Measurements from ENCODE around the gene FOXJ3. TPM values are rescaled to one million over a fixed set of nuclear protein-coding genes. Genes with fewer than 3 reads are reported as not detected.
"Not testable (repeated sequence)": the region's sequence is repeated elsewhere in the genome, so short reads cannot be mapped to it uniquely, and the experiment has no call there.

The FOXJ3 gene
- total RNA-seq, 1 donor from 2014 or later = 45.0 TPM

GRCh38 chr1:42214447-42214871 is 120.6 kb downstream of the FOXJ3 start:
- H3K9me3 Mint-ChIP-seq (ENCODE audit: unreplicated experiment) = peaks cover 7% of the 10 kb centered on the region
- no peak for TF ChIP-seq CTCF (IDR thresholded peaks at IDR 0.05; ENCODE audit: partially characterized antibody, unreplicated experiment)
- no peaks in the 10 kb centered on the region for H3K4me1 Mint-ChIP-seq (ENCODE audit: low read depth, unreplicated experiment)
- H3K27ac Mint-ChIP-seq (ENCODE audit: unreplicated experiment) = no peak overlapping the region
- H3K36me3 Mint-ChIP-seq (ENCODE audit: unreplicated experiment) = peaks cover 18% of the 10 kb centered on the region
- H3K4me3 Mint-ChIP-seq (ENCODE audit: unreplicated experiment) = no peak overlapping the region
- no peaks in the 10 kb centered on the region for H3K27me3 Mint-ChIP-seq (ENCODE audit: unreplicated experiment)
- DNase-seq = no peak

GRCh38 chr1:42211224-42211623 is 123.8 kb downstream of the FOXJ3 start:
- H3K4me3 Mint-ChIP-seq (ENCODE audit: unreplicated experiment) = no peak overlapping the region
- H3K36me3 Mint-ChIP-seq (ENCODE audit: unreplicated experiment) = peaks cover 26% of the 10 kb centered on the region
- H3K27ac Mint-ChIP-seq (ENCODE audit: unreplicated experiment) = no peak overlapping the region
- DNase-seq = no peak
- no peaks in the 10 kb centered on the region for H3K27me3 Mint-ChIP-seq (ENCODE audit: unreplicated experiment)
- no peak for TF ChIP-seq CTCF (IDR thresholded peaks at IDR 0.05; ENCODE audit: partially characterized antibody, unreplicated experiment)
- no peaks in the 10 kb centered on the region for H3K4me1 Mint-ChIP-seq (ENCODE audit: low read depth, unreplicated experiment)
- H3K9me3 Mint-ChIP-seq (ENCODE audit: unreplicated experiment) = peaks cover 6% of the 10 kb centered on the region

- no peak for DNase-seq
- no peak for TF ChIP-seq CTCF (IDR thresholded peaks at IDR 0.05; ENCODE audit: partially characterized antibody, unreplicated experiment)
Observed at GRCh38 chr1:42210421-42211133, 124.5 kb downstream of the FOXJ3 start.

GRCh38 chr1:42209526-42210251 is 125.3 kb downstream of the FOXJ3 start:
- Mint-ChIP-seq H3K36me3 (ENCODE audit: unreplicated experiment) (peaks cover 26% of the 10 kb centered on the region), H3K4me3 (ENCODE audit: unreplicated experiment) (no peak overlapping the region), H3K27ac (ENCODE audit: unreplicated experiment) (no peak overlapping the region), H3K4me1 (ENCODE audit: low read depth, unreplicated experiment) (no peaks in the 10 kb centered on the region), H3K27me3 (ENCODE audit: unreplicated experiment) (no peaks in the 10 kb centered on the region), H3K9me3 (ENCODE audit: unreplicated experiment) (peaks cover 6% of the 10 kb centered on the region)
- no peak for DNase-seq
- TF ChIP-seq CTCF (IDR thresholded peaks at IDR 0.05; ENCODE audit: partially characterized antibody, unreplicated experiment) = no peak

More at GRCh38 chr1:42210421-42211133, 124.5 kb downstream of the FOXJ3 start:
- no peaks in the 10 kb centered on the region for H3K4me1 Mint-ChIP-seq (ENCODE audit: low read depth, unreplicated experiment)
- peaks cover 26% of the 10 kb centered on the region for H3K36me3 Mint-ChIP-seq (ENCODE audit: unreplicated experiment)
- H3K27me3 Mint-ChIP-seq (ENCODE audit: unreplicated experiment) = no peaks in the 10 kb centered on the region
- H3K4me3 Mint-ChIP-seq (ENCODE audit: unreplicated experiment) = no peak overlapping the region
- H3K27ac Mint-ChIP-seq (ENCODE audit: unreplicated experiment) = no peak overlapping the region
- H3K9me3 Mint-ChIP-seq (ENCODE audit: unreplicated experiment) = peaks cover 6% of the 10 kb centered on the region

GRCh38 chr1:42206930-42207329 is 128.1 kb downstream of the FOXJ3 start:
- H3K9me3 Mint-ChIP-seq (ENCODE audit: unreplicated experiment); H3K27ac Mint-ChIP-seq (ENCODE audit: unreplicated experiment); H3K4me3 Mint-ChIP-seq (ENCODE audit: unreplicated experiment): not testable (repeated sequence)

More at GRCh38 chr1:42206930-42207329, 128.1 kb downstream of the FOXJ3 start:
- H3K4me1 Mint-ChIP-seq (ENCODE audit: low read depth, unreplicated experiment); H3K27me3 Mint-ChIP-seq (ENCODE audit: unreplicated experiment); DNase-seq: not testable (repeated sequence)
- H3K36me3 Mint-ChIP-seq (ENCODE audit: unreplicated experiment) = peaks cover 32% of the 10 kb centered on the region
